ENCODE data around the gene CYSLTR2. TPM values are rescaled to one million over a fixed set of nuclear protein-coding genes. Genes with fewer than 3 reads are reported as not detected.

The CYSLTR2 gene
- total and polyA plus RNA-seq, 11 donors: 1.8 to 11.5 (median 5.4) TPM

GRCh38 chr13:48621056-48621455 is 32.7 kb upstream of the CYSLTR2 start:
- WGBS, 4 donors: 38 to 45% (median 42%) methylated on average over 3 of the region's 3 CpGs
- no peaks in the 10 kb centered on the region for H3K27me3 ChIP-seq
- H3K27ac ChIP-seq: no peak overlapping the region
- intact Hi-C loops (cut with DNase I): loop anchor here in 3 of 10 donors (5.0 to 10.0 kb wide), 3 partner anchors 111 to 134 kb away; no protein-coding TSS in a partner anchor
- no peaks in the 10 kb centered on the region for H3K36me3 ChIP-seq
- peaks cover 0 to 19% (median 5%) of the 10 kb centered on the region in 12 donors for H3K4me1 ChIP-seq
- DNase-seq (no peak), ATAC-seq (no peak)
- no peak for TF ChIP-seq POLR2A (IDR thresholded peaks at IDR 0.05)
- no peak for TF ChIP-seq CTCF (IDR thresholded peaks at IDR 0.05)
- no peak overlapping the region for H3K4me3 ChIP-seq
- peaks cover 0 to 32% (median 5%) of the 10 kb centered on the region in 12 donors for H3K9me3 ChIP-seq

- peaks cover 0 to 26% (median 3%) of the 10 kb centered on the region in 12 donors for H3K9me3 ChIP-seq
- DNase-seq: no peak
- intact Hi-C loops (cut with DNase I): loop anchor here in 3 of 10 donors (5.0 to 10.0 kb wide), 3 partner anchors 108 to 131 kb away; no protein-coding TSS in a partner anchor
- no peak for TF ChIP-seq POLR2A (IDR thresholded peaks at IDR 0.05)
- no peak for TF ChIP-seq CTCF (IDR thresholded peaks at IDR 0.05)
- 74 to 93% (median 87%) methylated on average over 4 of the region's 4 CpGs for WGBS, 4 donors
- peaks cover 0 to 34% (median 12%) of the 10 kb centered on the region in 12 donors for H3K4me1 ChIP-seq
- H3K36me3 ChIP-seq: no peaks in the 10 kb centered on the region
- ATAC-seq: no peak
- H3K27me3 ChIP-seq: no peaks in the 10 kb centered on the region
- H3K27ac ChIP-seq: peak overlapping the region; percentile 49 to 90 (median 81)
- H3K4me3 ChIP-seq: no peak overlapping the region
Observed at GRCh38 chr13:48624016-48624415, 29.7 kb upstream of the CYSLTR2 start.

GRCh38 chr13:48624858-48625257 is 28.9 kb upstream of the CYSLTR2 start:
- Histone ChIP-seq H3K36me3 (no peaks in the 10 kb centered on the region), H3K9me3 (peaks cover 0 to 22% (median 0%) of the 10 kb centered on the region in 12 donors), H3K4me3 (no peak overlapping the region), H3K27ac (peak overlapping the region; percentile 63 to 90 (median 82)), H3K27me3 (no peaks in the 10 kb centered on the region), H3K4me1 (peaks cover 0 to 34% (median 12%) of the 10 kb centered on the region in 12 donors)
- intact Hi-C loops (cut with DNase I): loop anchor here in 3 of 10 donors (5.0 to 10.0 kb wide), 3 partner anchors 107 to 130 kb away; no protein-coding TSS in a partner anchor
- DNase-seq (no peak), ATAC-seq (peak; percentile 26 to 68 (median 58))
- TF ChIP-seq CTCF (IDR thresholded peaks at IDR 0.05): no peak
- TF ChIP-seq POLR2A (IDR thresholded peaks at IDR 0.05): no peak
- WGBS, 4 donors: 47 to 60% (median 55%) methylated on average over 4 of the region's 4 CpGs

- WGBS, 4 donors: 47 to 60% (median 53%) methylated on average over 4 of the region's 4 CpGs
- Histone ChIP-seq H3K27ac (peak overlapping the region; percentile 63 to 90 (median 82)), H3K36me3 (no peaks in the 10 kb centered on the region), H3K9me3 (peaks cover 0 to 16% (median 0%) of the 10 kb centered on the region in 12 donors), H3K4me1 (peaks cover 0 to 34% (median 12%) of the 10 kb centered on the region in 12 donors), H3K4me3 (no peak overlapping the region), H3K27me3 (no peaks in the 10 kb centered on the region)
- intact Hi-C loops (cut with DNase I): loop anchor here in 2 of 10 donors (10.0 kb wide), 2 partner anchors 109 to 129 kb away; no protein-coding TSS in a partner anchor
- TF ChIP-seq CTCF (IDR thresholded peaks at IDR 0.05): no peak
- no peak for TF ChIP-seq POLR2A (IDR thresholded peaks at IDR 0.05)
- no peak for DNase-seq
- ATAC-seq: peak in 3 of 4 donors; percentile 45 to 65 (median 47)
Observed at GRCh38 chr13:48625413-48626076, 28.2 kb upstream of the CYSLTR2 start.
